Panc1 (cell line): Measurements from ENCODE around the gene IL20RA. TPM values are rescaled to one million over a fixed set of nuclear protein-coding genes. Genes with fewer than 3 reads are reported as not detected.

Experiments
- ATAC-seq: fragments of 200-7000 bp; cut with Tn5 transposase; 2 replicates; pipeline ENCODE4 v1.9.1; 2020; ENCODE audit warnings: mild to moderate bottlenecking, moderate library complexity
- BruUV-seq: library from RNA; stranded (reverse); fragments of 400-500 nt; replicated peaks from 2 replicates; lab custom pipeline; 2021; lab: Mats Ljungman, UMichigan
- CTCF ChIA-PET: fragments of 300-600 bp; sonication (Branson Sonifier 250); formaldehyde crosslinking; loops from one replicate; lab custom pipeline; 2022; ENCODE audit warnings: antibody characterized with exemption; lab: Charles Lee
- POLR2A ChIA-PET: fragments of 300-600 bp; sonication (Branson Sonifier 250); formaldehyde crosslinking; loops from one replicate; lab custom pipeline; 2022; ENCODE audit warnings: antibody characterized with exemption; lab: Charles Lee
- DNase-seq: peaks from one replicate; pipeline ENCODE4 v3.0.0-alpha.2; 2010; ENCODE audit warnings: low read depth, low spot score
- H3K27ac ChIP-seq: 2 replicates; pipeline ENCODE4 v1.5.1; 2011; ENCODE audit warnings: mild to moderate bottlenecking, low read length, inconsistent platforms
- H3K27me3 ChIP-seq: fragments of 200-500 bp; sonication (Bioruptor generic); 2 replicates; pipeline ENCODE4 v1.6.0; 2014; ENCODE audit warnings: low read length, inconsistent platforms; ENCODE audit not compliant: control insufficient read depth, insufficient read depth
- H3K36me3 ChIP-seq: fragments of 200-500 bp; sonication (Bioruptor generic); 2 replicates; pipeline ENCODE4 v1.5.1; 2014; ENCODE audit warnings: inconsistent platforms, mild to moderate bottlenecking, low read length, moderate library complexity; ENCODE audit not compliant: control insufficient read depth, insufficient read depth
- H3K4me1 ChIP-seq: 2 replicates; pipeline ENCODE4 v1.5.1; 2011; ENCODE audit warnings: inconsistent platforms, mild to moderate bottlenecking, low read length, moderate library complexity; ENCODE audit not compliant: control insufficient read depth, insufficient read depth
- H3K4me3 ChIP-seq, 2 experiments: 2 replicates each; pipeline ENCODE4 v1.5.1; 2011 to 2012; ENCODE audit warnings: low read depth in 2 of 2, low read length in 2 of 2, mild to moderate bottlenecking in 2 of 2, inconsistent platforms in 1 of 2, moderate library complexity in 1 of 2
- H3K9me3 ChIP-seq: fragments of 200-500 bp; sonication (Bioruptor generic); 2 replicates; pipeline ENCODE4 v1.5.1; 2014; ENCODE audit warnings: low read depth, mild to moderate bottlenecking, inconsistent platforms, low read length, moderate library complexity; ENCODE audit not compliant: control insufficient read depth, insufficient read depth
- CTCF ChIP-seq: fragments of 450-650 bp; IDR thresholded peaks from 2 replicates; pipeline ENCODE4 v1.5.1; 2017; ENCODE audit warnings: mild to moderate bottlenecking
- POLR2AphosphoS5 ChIP-seq: IDR thresholded peaks from 2 replicates; pipeline ENCODE4 v1.6.1; 2012; ENCODE audit warnings: mild to moderate bottlenecking, low read depth, low read length, moderate library complexity
- REST ChIP-seq, 2 experiments: IDR thresholded peaks; 2 replicates each; pipeline ENCODE4 v1.6.1; 2011 to 2012; ENCODE audit warnings: low read depth in 2 of 2, control low read depth in 1 of 2, low read length in 1 of 2, mild to moderate bottlenecking in 1 of 2, moderate library complexity in 1 of 2; ENCODE audit not compliant: insufficient read depth in 1 of 2
- SIN3A ChIP-seq: IDR thresholded peaks from 2 replicates; pipeline ENCODE4 v1.6.1; 2012; ENCODE audit warnings: low read depth, mild to moderate bottlenecking, low read length, moderate library complexity, borderline replicate concordance; ENCODE audit not compliant: insufficient read depth
- TCF7L2 ChIP-seq: IDR thresholded peaks from 2 replicates; pipeline ENCODE4 v1.6.1; 2011; ENCODE audit warnings: mild to moderate bottlenecking, low read depth, low read length, inconsistent platforms
- in situ Hi-C: cut with HindIII; loops from 2 replicates; pipeline ENCODE4 v1.10.0; 2016; ENCODE audit warnings: low sequenced_read_pairs, low pct_unique_long_range_greater_than_20kb
- intact Hi-C: fragments of 100-400 bp; cut with micrococcal nuclease; formaldehyde crosslinking; loops from one replicate; pipeline ENCODE4 v1.10.0; 2022; ENCODE audit not compliant: unreplicated experiment
- total RNA-seq: library from RNA; stranded (reverse); gene quantifications from one replicate; pipeline ENCODE4 v1.2.1, GENCODE V29; 2021; ENCODE audit not compliant: unreplicated experiment

The IL20RA gene
- total RNA-seq, 1 experiment from 2014 or later = not detected

- in situ Hi-C loops (no loop called here), intact Hi-C loops (no loop called here)
- CTCF ChIA-PET = no interaction called here
- Histone ChIP-seq H3K9me3 (no peaks in the 10 kb centered on the region), H3K27ac (no peak overlapping the region), H3K4me1 (peaks cover 6% of the 10 kb centered on the region; the same call in 1 of the 2 replicates), H3K4me3 (peak overlapping the region; percentile 31 to 58), H3K27me3 (peaks cover 35% of the 10 kb centered on the region), H3K36me3 (no peaks in the 10 kb centered on the region)
- BruUV-seq = no TSS peak
- no peak for ATAC-seq
- POLR2A ChIA-PET = no interaction called here
- TF ChIP-seq CTCF (no peak), SIN3A (no peak), POLR2AphosphoS5 (no peak), TCF7L2 (no peak), REST (IDR thresholded peaks at IDR 0.05; ENCODE audit: insufficient read depth in 1 of 2, low read depth in 2 of 2, low read length in 1 of 2) (no peak)
- no peak for DNase-seq
Measured at GRCh38 chr6:136990242-136990578, 54.6 kb downstream of the IL20RA start.

- in situ Hi-C loops = no loop called here
- Histone ChIP-seq H3K4me3 (peak overlapping the region; percentile 31 to 58), H3K27me3 (peaks cover 35% of the 10 kb centered on the region), H3K9me3 (no peaks in the 10 kb centered on the region), H3K36me3 (no peaks in the 10 kb centered on the region), H3K4me1 (peaks cover 6% of the 10 kb centered on the region; the same call in 1 of the 2 replicates), H3K27ac (no peak overlapping the region)
- no peak for DNase-seq
- no TSS peak for BruUV-seq
- peak; percentile 82 for ATAC-seq
- intact Hi-C loops = no loop called here
- ChIA-PET POLR2A (no interaction called here), CTCF (no interaction called here)
- no peak for TF ChIP-seq CTCF
- no peak for TF ChIP-seq SIN3A
- TF ChIP-seq REST (IDR thresholded peaks at IDR 0.05; ENCODE audit: insufficient read depth in 1 of 2, low read depth in 2 of 2, low read length in 1 of 2) = no peak
- TF ChIP-seq POLR2AphosphoS5 = no peak
- no peak for TF ChIP-seq TCF7L2
Measured at GRCh38 chr6:136989571-136990241, 55.1 kb downstream of the IL20RA start.
